PC-3 (cell line): ENCODE measurements around the gene ERFL. TPM values are rescaled to one million over a fixed set of nuclear protein-coding genes. Genes with fewer than 3 reads are reported as not detected.
A peak's percentile ranks its signal among the peaks of the same experiment; 100 is the strongest.

ENCODE experiments used
- ATAC-seq: fragments of 200-7000 bp; cut with Tn5 transposase; 2 replicates; pipeline ENCODE4 v1.9.1; 2020; ENCODE audit warnings: mild to moderate bottlenecking, moderate library complexity
- BruUV-seq: library from RNA; stranded (reverse); fragments of 400-500 nt; replicated peaks from 2 replicates; lab custom pipeline; 2021; lab: Mats Ljungman, UMichigan
- CTCF ChIA-PET: fragments of 300-600 bp; sonication (Branson Sonifier 250); formaldehyde crosslinking; loops from one replicate; lab custom pipeline; 2022; ENCODE audit warnings: antibody characterized with exemption; lab: Charles Lee
- POLR2A ChIA-PET: fragments of 300-600 bp; sonication (Branson Sonifier 250); formaldehyde crosslinking; loops from one replicate; lab custom pipeline; 2022; ENCODE audit warnings: antibody characterized with exemption; ENCODE audit not compliant: unreplicated experiment; lab: Charles Lee
- DNase-seq: peaks from one replicate; pipeline ENCODE4 v3.0.0-alpha.2; 2015
- H2AFZ ChIP-seq: fragments of 300-600 bp; sonication (generic); 2 replicates; pipeline ENCODE4 v1.6.0; 2016; ENCODE audit warnings: antibody characterized with exemption, low read length
- H3F3A ChIP-seq: fragments of 300-600 bp; sonication (generic); one replicate; pipeline ENCODE4 v1.6.0; 2017; ENCODE audit warnings: antibody characterized with exemption, low read length, control low read depth, mild to moderate bottlenecking; ENCODE audit not compliant: unreplicated experiment
- H3K27ac ChIP-seq: fragments of 300-600 bp; sonication (generic); 2 replicates; pipeline ENCODE4 v1.5.1; 2016; ENCODE audit warnings: mild to moderate bottlenecking, low read length
- H3K27me3 ChIP-seq: fragments of 300-600 bp; sonication (generic); 2 replicates; pipeline ENCODE4 v1.6.1; 2016; ENCODE audit warnings: low read length, mixed read lengths
- H3K36me3 ChIP-seq: fragments of 300-600 bp; sonication (generic); 2 replicates; pipeline ENCODE4 v1.6.1; 2016; ENCODE audit warnings: low read depth, mixed run types, low read length, mixed read lengths
- H3K4me1 ChIP-seq: fragments of 300-600 bp; sonication (generic); 2 replicates; pipeline ENCODE4 v1.5.1; 2016; ENCODE audit warnings: low read length; ENCODE audit not compliant: insufficient read depth
- H3K4me2 ChIP-seq: fragments of 300-600 bp; sonication (generic); 2 replicates; pipeline ENCODE4 v1.6.0; 2016; ENCODE audit warnings: low read length
- H3K4me3 ChIP-seq: fragments of 300-600 bp; sonication (generic); 2 replicates; pipeline ENCODE4 v1.5.1; 2016; ENCODE audit warnings: mild to moderate bottlenecking, low read length, mixed read lengths
- H3K79me2 ChIP-seq: fragments of 300-600 bp; sonication (generic); 2 replicates; pipeline ENCODE4 v1.6.1; 2017; ENCODE audit warnings: low read length, mixed read lengths
- H3K9ac ChIP-seq: fragments of 300-600 bp; sonication (generic); 2 replicates; pipeline ENCODE4 v1.6.0; 2016; ENCODE audit warnings: mild to moderate bottlenecking, low read length
- H3K9me2 ChIP-seq: fragments of 300-600 bp; sonication (generic); replicated peaks from 2 replicates; pipeline ENCODE4 v1.6.1; 2016; ENCODE audit warnings: mixed run types, low read length, mixed read lengths
- H3K9me3 ChIP-seq: fragments of 300-600 bp; sonication (generic); 2 replicates; pipeline ENCODE4 v1.6.1; 2016; ENCODE audit warnings: low read length, mixed read lengths
- H4K20me1 ChIP-seq: fragments of 300-600 bp; sonication (generic); 2 replicates; pipeline ENCODE4 v1.6.1; 2016; ENCODE audit warnings: low read length, mixed read lengths
- EZH2 ChIP-seq: fragments of 300-600 bp; sonication (generic); IDR thresholded peaks from one replicate; pipeline ENCODE4 v1.6.1; 2017; ENCODE audit warnings: antibody characterized with exemption, mild to moderate bottlenecking, low read length; ENCODE audit not compliant: unreplicated experiment
- EZH2phosphoT487 ChIP-seq: fragments of 300-600 bp; sonication (generic); IDR thresholded peaks from 2 replicates; pipeline ENCODE4 v1.6.1; 2018; ENCODE audit warnings: mild to moderate bottlenecking, antibody characterized with exemption, low read length, borderline replicate concordance
- intact Hi-C: fragments of 100-400 bp; cut with micrococcal nuclease; formaldehyde crosslinking; loops from 2 replicates; pipeline ENCODE4 v1.9.0; 2023
- total RNA-seq: library from RNA; depleted of rRNA; stranded (reverse); fragments of >200 nt; gene quantifications from 2 replicates; pipeline ENCODE4 v1.2.3, GENCODE V29; 2014
- TF ChIP-seq, protein P1 (sequence below): fragments of 300-600 bp; sonication (generic); conservative IDR thresholded peaks from 2 replicates; pipeline ENCODE4 v1.5.1; 2017; ENCODE audit warnings: antibody characterized with exemption, low read depth, mild to moderate bottlenecking, low read length

The ERFL gene
- total RNA-seq, 1 experiment from 2014 or later = 0.11 TPM

GRCh38 chr19:41935760-41936415 lies 7.6 kb upstream of the ERFL start:
- H3K36me3 ChIP-seq = no peaks in the 10 kb centered on the region
- H3K4me2 ChIP-seq = peak overlapping the region; percentile 39
- H4K20me1 ChIP-seq = no peaks in the 10 kb centered on the region
- ATAC-seq (peak; percentile 24), DNase-seq (no peak)
- no peaks in the 10 kb centered on the region for H3K9me3 ChIP-seq
- no peak overlapping the region for H3K27ac ChIP-seq
- H3K9ac ChIP-seq = no peak overlapping the region
- H3F3A ChIP-seq = no peaks in the 10 kb centered on the region
- TF ChIP-seq EZH2phosphoT487 (no peak), EZH2 (no peak)
- TF ChIP-seq, protein P1, sequence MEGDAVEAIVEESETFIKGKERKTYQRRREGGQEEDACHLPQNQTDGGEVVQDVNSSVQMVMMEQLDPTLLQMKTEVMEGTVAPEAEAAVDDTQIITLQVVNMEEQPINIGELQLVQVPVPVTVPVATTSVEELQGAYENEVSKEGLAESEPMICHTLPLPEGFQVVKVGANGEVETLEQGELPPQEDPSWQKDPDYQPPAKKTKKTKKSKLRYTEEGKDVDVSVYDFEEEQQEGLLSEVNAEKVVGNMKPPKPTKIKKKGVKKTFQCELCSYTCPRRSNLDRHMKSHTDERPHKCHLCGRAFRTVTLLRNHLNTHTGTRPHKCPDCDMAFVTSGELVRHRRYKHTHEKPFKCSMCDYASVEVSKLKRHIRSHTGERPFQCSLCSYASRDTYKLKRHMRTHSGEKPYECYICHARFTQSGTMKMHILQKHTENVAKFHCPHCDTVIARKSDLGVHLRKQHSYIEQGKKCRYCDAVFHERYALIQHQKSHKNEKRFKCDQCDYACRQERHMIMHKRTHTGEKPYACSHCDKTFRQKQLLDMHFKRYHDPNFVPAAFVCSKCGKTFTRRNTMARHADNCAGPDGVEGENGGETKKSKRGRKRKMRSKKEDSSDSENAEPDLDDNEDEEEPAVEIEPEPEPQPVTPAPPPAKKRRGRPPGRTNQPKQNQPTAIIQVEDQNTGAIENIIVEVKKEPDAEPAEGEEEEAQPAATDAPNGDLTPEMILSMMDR = no peak
- H3K4me3 ChIP-seq = no peak overlapping the region
- no peak overlapping the region for H2AFZ ChIP-seq
- no peaks in the 10 kb centered on the region for H3K79me2 ChIP-seq
- H3K27me3 ChIP-seq = no peaks in the 10 kb centered on the region
- ChIA-PET POLR2A (no interaction called here), CTCF (interaction anchor here (1.5 kb wide), 1 partner anchor 49 kb away, joined by 3 read pairs; no protein-coding TSS in a partner anchor)
- no TSS peak for BruUV-seq
- H3K9me2 ChIP-seq = no peaks in the 10 kb centered on the region
- intact Hi-C loops = loop anchor here (5.0 kb wide), 2 partner anchors 49 to 64 kb away; no protein-coding TSS in a partner anchor
- H3K4me1 ChIP-seq = 0 out of 2 replicates have a peak, but pooled peaks cover 9% of the 10 kb centered on the region

GRCh38 chr19:41934849-41935374 lies 6.7 kb upstream of the ERFL start:
- H3K4me2 ChIP-seq = no peak overlapping the region
- H3K9me2 ChIP-seq = no peaks in the 10 kb centered on the region
- POLR2A ChIA-PET = no interaction called here
- intact Hi-C loops = loop anchor here (5.0 kb wide), 2 partner anchors 48 to 63 kb away; no protein-coding TSS in a partner anchor
- H3F3A ChIP-seq = no peaks in the 10 kb centered on the region
- no peak overlapping the region for H3K9ac ChIP-seq
- no peak overlapping the region for H3K27ac ChIP-seq
- H3K9me3 ChIP-seq = no peaks in the 10 kb centered on the region
- H3K4me1 ChIP-seq = 0 out of 2 replicates have a peak, but pooled peaks cover 9% of the 10 kb centered on the region
- CTCF ChIA-PET = no interaction called here
- H3K4me3 ChIP-seq = no peak overlapping the region
- no TSS peak for BruUV-seq
- ATAC-seq (peak; percentile 63), DNase-seq (peak; percentile 65)
- H2AFZ ChIP-seq = no peak overlapping the region
- no peaks in the 10 kb centered on the region for H4K20me1 ChIP-seq
- no peaks in the 10 kb centered on the region for H3K36me3 ChIP-seq
- no peak for TF ChIP-seq EZH2phosphoT487
- TF ChIP-seq, protein P1 = peak; percentile 82
- H3K27me3 ChIP-seq = 0 out of 2 replicates have a peak, but pooled peaks cover 8% of the 10 kb centered on the region
- H3K79me2 ChIP-seq = no peaks in the 10 kb centered on the region
